Activated CD8-positive, alpha-beta memory T cell treated with anti-CD3 and anti-CD28 coated beads, Interleukin-2, amount 10 ng/mL, durations not matched to agents 7 days and 5 days (primary cell): ENCODE results near the gene DLGAP1. TPM values are rescaled to one million over a fixed set of nuclear protein-coding genes. Genes with fewer than 3 reads are reported as not detected.

Experiments
- ATAC-seq: fragments of 150-1000 bp; cut with Tn5 transposase; one replicate; pipeline ENCODE4 v1.10.0; 2021; ENCODE audit warnings: moderate library complexity
- CTCF ChIA-PET: fragments of 350-600 bp; sonication (Branson Sonifier 250); formaldehyde crosslinking; loops from one replicate; lab custom pipeline; 2021; ENCODE audit warnings: antibody characterized with exemption; lab: Charles Lee
- DNase-seq: peaks from one replicate; pipeline ENCODE4 v3.0.0-alpha.2; 2020
- H3K27ac Mint-ChIP-seq: one replicate; pipeline ENCODE4 v1.8.0; 2021; ENCODE audit warnings: mild to moderate bottlenecking, mixed read lengths
- H3K27me3 Mint-ChIP-seq: one replicate; pipeline ENCODE4 v1.8.0; 2021; ENCODE audit warnings: mixed read lengths
- H3K36me3 Mint-ChIP-seq: one replicate; pipeline ENCODE4 v1.8.0; 2021; ENCODE audit warnings: mild to moderate bottlenecking, mixed read lengths
- H3K4me1 Mint-ChIP-seq: one replicate; pipeline ENCODE4 v1.8.0; 2021; ENCODE audit warnings: mixed read lengths
- H3K4me3 Mint-ChIP-seq: one replicate; pipeline ENCODE4 v1.8.0; 2021; ENCODE audit warnings: mild to moderate bottlenecking, moderate library complexity, mixed read lengths
- H3K9me3 Mint-ChIP-seq: one replicate; pipeline ENCODE4 v1.8.0; 2022; ENCODE audit warnings: low read depth, mixed read lengths
- total RNA-seq, 2 experiments: library from RNA; stranded (reverse); gene quantifications; one replicate each; pipeline ENCODE4 v1.2.3, GENCODE V29; 2021

DLGAP1 gene
- total RNA-seq, 2 experiments from 2014 or later, result not detected

DNA sequence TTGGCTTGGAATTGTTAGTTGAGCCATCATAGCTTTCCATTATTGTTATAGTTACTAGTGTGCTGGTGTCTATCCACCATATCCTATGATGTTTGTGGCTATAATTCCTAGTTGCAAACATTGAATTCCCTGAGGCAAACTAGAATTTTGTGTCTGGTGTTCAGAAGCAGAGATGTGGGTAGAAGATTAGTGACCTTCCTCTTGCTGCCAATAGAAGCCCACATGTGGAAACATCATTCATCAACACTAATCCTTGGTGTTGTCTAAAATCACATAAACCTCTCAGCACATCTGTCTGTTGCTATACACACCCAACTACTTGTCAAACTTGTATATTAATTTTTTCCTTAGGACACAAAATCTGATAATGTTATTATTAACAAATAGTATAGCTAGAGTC is 631.0 kb downstream of the DLGAP1 start:
- ATAC-seq, result no peak
- CTCF ChIA-PET, result no interaction called here
- H3K27me3 Mint-ChIP-seq, result peaks cover 3% of the 10 kb centered on the region
- H3K27ac Mint-ChIP-seq, result no peak overlapping the region
- no peak for DNase-seq
- no peaks in the 10 kb centered on the region for H3K36me3 Mint-ChIP-seq
- no peaks in the 10 kb centered on the region for H3K9me3 Mint-ChIP-seq
- H3K4me1 Mint-ChIP-seq, result no peaks in the 10 kb centered on the region
- no peak overlapping the region for H3K4me3 Mint-ChIP-seq

DNA sequence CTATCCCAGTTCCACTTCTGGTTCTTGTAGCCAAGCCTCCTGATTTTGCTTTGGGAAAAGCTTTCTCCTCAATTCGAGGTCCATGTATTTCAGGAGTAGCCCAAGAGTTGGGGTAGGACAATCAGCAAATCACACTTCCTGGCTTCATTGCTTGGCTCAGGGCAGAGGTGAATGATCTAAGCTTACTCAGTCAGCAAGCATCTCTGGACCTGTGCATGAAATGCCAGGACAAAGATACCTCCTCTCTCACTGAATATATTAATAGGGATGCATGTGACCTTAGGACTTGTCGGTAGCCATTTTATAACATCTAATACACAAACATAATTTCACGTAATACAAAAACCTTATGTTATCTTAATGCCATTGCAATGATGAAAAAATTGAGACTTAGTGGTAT is 632.0 kb downstream of the DLGAP1 start:
- H3K9me3 Mint-ChIP-seq, result no peaks in the 10 kb centered on the region
- DNase-seq, result no peak
- no peaks in the 10 kb centered on the region for H3K4me1 Mint-ChIP-seq
- no peak overlapping the region for H3K27ac Mint-ChIP-seq
- H3K4me3 Mint-ChIP-seq, result no peak overlapping the region
- CTCF ChIA-PET, result no interaction called here
- H3K27me3 Mint-ChIP-seq, result peaks cover 3% of the 10 kb centered on the region
- no peak for ATAC-seq
- no peaks in the 10 kb centered on the region for H3K36me3 Mint-ChIP-seq

DNA sequence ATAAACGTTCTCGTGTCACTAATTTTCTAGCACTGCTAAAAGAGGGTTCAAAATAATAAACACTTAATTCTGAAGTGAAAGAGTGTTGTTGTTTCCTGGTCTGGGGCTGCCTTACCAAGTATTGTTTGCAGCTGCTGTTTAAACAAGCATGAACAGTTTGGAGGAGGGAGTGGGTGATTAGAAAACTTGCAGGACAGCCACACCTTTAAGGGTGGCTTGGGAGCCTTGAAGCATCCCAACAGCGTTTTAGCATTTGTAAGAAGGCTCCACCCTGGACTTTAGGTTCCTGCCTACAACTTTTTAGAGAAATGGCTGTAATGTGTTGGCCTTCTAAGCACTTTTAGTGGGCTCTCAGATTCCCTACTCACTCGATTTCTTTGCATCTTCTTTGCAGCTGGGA is 633.6 kb downstream of the DLGAP1 start:
- no peaks in the 10 kb centered on the region for H3K4me1 Mint-ChIP-seq
- H3K27ac Mint-ChIP-seq, result no peak overlapping the region
- no peaks in the 10 kb centered on the region for H3K36me3 Mint-ChIP-seq
- H3K27me3 Mint-ChIP-seq, result peaks cover 3% of the 10 kb centered on the region
- H3K4me3 Mint-ChIP-seq, result no peak overlapping the region
- DNase-seq, result no peak
- CTCF ChIA-PET, result no interaction called here
- H3K9me3 Mint-ChIP-seq, result no peaks in the 10 kb centered on the region
- ATAC-seq, result no peak

DNA sequence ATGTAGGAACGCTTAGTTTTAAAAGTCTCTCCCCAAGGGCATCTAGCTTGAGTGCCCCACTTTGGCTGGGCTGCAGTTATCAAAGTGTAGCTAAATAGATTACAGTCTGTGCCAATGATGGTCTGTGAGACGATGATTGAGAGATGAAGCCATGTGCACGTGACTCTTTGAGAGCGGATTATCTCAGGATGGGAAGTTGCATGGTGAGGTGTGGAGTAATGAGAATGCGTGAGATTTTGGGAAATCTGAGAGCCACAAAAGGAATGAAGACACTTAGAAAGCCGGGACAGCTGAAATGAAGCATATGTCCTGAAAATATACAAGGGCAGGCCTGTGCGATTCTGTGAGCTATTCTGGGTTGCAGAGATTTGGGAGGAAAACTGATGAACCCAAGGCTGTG is 635.1 kb downstream of the DLGAP1 start:
- H3K9me3 Mint-ChIP-seq, result no peaks in the 10 kb centered on the region
- CTCF ChIA-PET, result no interaction called here
- peaks cover 8% of the 10 kb centered on the region for H3K27me3 Mint-ChIP-seq
- DNase-seq, result no peak
- no peak for ATAC-seq
- H3K4me3 Mint-ChIP-seq, result no peak overlapping the region
- no peaks in the 10 kb centered on the region for H3K36me3 Mint-ChIP-seq
- H3K4me1 Mint-ChIP-seq, result no peaks in the 10 kb centered on the region
- H3K27ac Mint-ChIP-seq, result no peak overlapping the region

DNA sequence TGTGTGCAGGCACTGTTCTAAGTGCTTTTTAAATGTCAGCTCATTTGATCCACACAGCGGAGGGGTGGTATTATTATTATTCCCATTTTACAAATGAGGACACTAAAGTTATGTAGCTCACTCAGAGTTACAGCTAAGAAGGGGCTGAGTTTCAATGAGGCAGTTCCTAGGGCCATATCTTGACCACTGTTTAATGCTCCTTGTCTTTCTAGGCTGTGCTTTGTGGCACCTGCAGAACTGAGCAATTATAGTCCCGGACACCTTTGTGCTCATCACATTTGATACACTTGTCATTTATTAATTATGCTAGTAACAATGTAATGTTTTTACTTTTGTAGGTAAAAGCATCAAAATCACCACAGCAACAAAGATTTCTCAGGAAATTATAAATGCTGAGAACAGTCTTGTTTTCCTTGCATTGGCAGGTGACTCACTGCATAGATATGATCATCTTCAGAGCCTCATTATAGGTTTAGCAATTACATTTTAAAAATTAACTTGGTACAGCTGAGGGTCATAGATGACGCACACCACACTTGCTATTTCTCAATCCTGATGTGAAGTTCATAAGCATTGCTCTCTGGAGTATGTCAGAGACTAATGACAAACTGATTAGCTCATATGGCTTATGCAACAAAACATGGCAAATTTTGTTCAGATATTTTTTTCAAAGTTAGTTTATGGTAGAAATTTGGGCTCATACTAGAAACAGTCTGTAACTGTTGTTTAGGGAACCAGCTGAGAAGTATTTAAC is 638.3 kb downstream of the DLGAP1 start:
- no peaks in the 10 kb centered on the region for H3K36me3 Mint-ChIP-seq
- peaks cover 8% of the 10 kb centered on the region for H3K27me3 Mint-ChIP-seq
- CTCF ChIA-PET, result interaction anchor here (1.6 kb wide), 1 partner anchor 46 kb away, joined by 3 read pairs; no protein-coding TSS in a partner anchor

DNA sequence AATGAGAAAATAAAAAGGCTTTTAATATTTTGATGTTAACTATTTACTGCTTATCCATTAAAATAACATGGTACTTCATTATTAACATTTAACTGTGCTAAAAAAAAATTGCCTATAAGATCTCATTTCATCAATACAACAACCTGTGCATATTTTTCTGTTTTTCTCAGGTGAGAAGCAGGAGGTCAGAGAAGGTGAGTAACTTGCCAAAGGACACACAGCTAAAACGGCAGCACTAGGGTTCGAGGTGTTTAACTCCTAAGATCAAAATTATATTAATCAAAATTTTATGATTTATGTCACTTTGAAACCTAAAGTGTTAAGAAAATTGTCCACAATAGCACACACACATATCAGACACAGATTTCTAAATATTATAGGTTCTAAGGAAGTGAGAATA is 639.1 kb downstream of the DLGAP1 start:
- Mint-ChIP-seq H3K4me3 (no peak overlapping the region), H3K4me1 (no peaks in the 10 kb centered on the region), H3K36me3 (no peaks in the 10 kb centered on the region), H3K27ac (no peak overlapping the region), H3K27me3 (peaks cover 8% of the 10 kb centered on the region), H3K9me3 (no peaks in the 10 kb centered on the region)
- DNase-seq (no peak), ATAC-seq (no peak)
- CTCF ChIA-PET, result interaction anchor here (1.6 kb wide), 1 partner anchor 45 kb away, joined by 3 read pairs; no protein-coding TSS in a partner anchor

More for the DNA sequence above, 638.3 kb downstream of the DLGAP1 start:
- Mint-ChIP-seq H3K4me3 (no peak overlapping the region), H3K9me3 (no peaks in the 10 kb centered on the region), H3K27ac (no peak overlapping the region), H3K4me1 (no peaks in the 10 kb centered on the region)
- ATAC-seq, result no peak
- no peak for DNase-seq

DNA sequence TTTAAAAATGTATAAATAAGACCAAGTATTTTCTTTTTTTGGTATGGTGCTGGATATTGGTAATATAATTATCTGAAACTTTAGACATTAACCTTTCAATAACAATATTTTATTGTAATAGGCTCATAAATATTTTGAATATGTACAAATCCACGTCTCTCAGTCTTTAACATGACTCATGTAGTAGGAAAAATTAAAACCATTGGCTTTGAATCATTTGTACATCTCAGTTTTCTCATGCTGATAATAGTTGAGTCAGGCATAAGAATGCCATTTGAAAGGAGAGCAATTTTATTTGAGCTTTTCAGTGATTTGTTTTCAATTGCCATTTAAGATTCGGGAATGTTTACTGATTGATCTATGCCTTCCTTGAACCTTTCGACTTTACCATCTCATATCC is 640.3 kb downstream of the DLGAP1 start:
- no peak overlapping the region for H3K4me3 Mint-ChIP-seq
- H3K27me3 Mint-ChIP-seq, result peaks cover 9% of the 10 kb centered on the region
- CTCF ChIA-PET, result no interaction called here
- no peaks in the 10 kb centered on the region for H3K4me1 Mint-ChIP-seq
- no peaks in the 10 kb centered on the region for H3K36me3 Mint-ChIP-seq
- ATAC-seq (no peak), DNase-seq (no peak)
- no peaks in the 10 kb centered on the region for H3K9me3 Mint-ChIP-seq
- no peak overlapping the region for H3K27ac Mint-ChIP-seq

DNA sequence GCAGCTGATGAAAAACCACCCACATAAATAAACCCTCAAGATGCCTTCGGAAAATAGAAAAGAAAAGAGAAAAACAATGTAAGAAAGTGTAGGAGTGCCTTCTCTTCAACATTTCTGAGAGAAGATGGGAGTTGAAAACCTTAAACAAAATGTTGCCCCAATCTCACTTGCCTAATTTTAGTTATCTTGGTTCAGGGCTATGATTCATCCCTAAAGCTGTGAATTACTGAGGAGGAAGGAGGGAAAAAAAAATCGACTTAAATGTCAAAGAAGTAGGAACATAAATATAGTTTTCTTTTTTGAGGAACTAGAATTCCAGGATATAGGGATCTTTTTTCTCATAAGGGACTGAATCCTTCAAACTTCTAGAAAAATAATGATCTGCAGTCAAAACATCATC is 644.8 kb downstream of the DLGAP1 start:
- no peak overlapping the region for H3K4me3 Mint-ChIP-seq
- no peak overlapping the region for H3K27ac Mint-ChIP-seq
- no peaks in the 10 kb centered on the region for H3K9me3 Mint-ChIP-seq
- H3K4me1 Mint-ChIP-seq, result no peaks in the 10 kb centered on the region
- CTCF ChIA-PET, result interaction anchor here (0.9 kb wide), 1 partner anchor 39 kb away, joined by 3 read pairs; no protein-coding TSS in a partner anchor
- H3K36me3 Mint-ChIP-seq, result no peaks in the 10 kb centered on the region
- ATAC-seq (no peak), DNase-seq (no peak)
- peaks cover 6% of the 10 kb centered on the region for H3K27me3 Mint-ChIP-seq

DNA sequence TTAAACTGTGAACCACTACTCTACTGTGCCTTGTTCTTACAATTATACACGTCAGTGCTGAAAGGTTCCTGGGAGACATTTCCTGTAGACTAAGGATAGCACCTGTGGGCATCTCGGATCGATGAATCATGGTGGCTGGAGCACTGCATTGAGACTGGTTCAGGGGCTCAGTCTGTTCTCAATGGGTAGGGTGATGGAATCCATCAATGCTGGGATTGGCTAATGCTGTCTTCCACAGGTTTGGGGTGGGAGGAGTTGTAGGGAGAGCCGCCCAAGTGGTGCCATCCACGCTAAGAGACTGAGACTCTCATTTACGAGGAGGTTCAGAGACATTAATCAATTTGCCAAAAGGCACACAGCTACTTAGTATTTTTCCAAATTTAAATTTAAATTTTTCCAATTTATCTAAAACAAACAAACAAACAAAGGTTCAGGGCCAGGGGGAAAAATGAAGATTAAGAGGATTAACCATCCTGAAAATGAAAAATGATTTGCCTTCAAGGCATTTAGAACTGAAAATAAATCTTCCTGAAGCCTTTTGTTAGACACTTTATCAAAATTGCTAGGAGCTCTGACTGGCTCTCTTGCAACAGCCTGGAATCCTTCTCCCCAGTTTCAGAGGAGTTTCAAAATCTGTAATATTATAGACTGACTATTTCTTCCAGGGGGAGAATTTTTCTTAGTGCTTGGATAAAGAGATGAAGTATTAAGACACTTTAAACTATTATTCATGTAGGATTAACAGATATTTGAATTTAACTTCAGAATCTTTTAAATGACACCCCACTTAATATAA is 645.9 kb downstream of the DLGAP1 start:
- CTCF ChIA-PET, result no interaction called here
- H3K27me3 Mint-ChIP-seq, result peaks cover 6% of the 10 kb centered on the region

DNA sequence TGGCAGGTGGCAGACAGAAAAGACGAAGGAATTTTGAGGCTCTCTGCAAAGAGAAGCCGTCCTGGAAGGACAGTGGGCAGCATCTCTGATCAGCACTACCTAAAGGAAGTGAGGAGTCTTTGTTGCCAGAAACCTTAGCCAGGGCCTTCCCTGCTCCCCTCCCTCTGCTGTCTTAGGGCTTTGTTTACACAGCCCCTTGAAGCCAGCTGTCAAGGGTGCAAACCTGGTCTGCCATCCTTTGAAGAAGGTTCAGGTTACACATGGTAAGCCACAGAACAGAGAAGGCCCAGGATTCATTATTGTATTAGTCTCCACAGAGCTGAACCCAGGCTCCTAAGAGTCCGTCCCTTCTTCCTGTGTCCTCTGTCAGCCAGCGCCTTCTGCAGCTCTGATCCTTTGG is 648.5 kb downstream of the DLGAP1 start:
- H3K4me1 Mint-ChIP-seq, result no peaks in the 10 kb centered on the region
- CTCF ChIA-PET, result no interaction called here

More for the DNA sequence above, 645.9 kb downstream of the DLGAP1 start:
- Mint-ChIP-seq H3K4me3 (no peak overlapping the region), H3K36me3 (no peaks in the 10 kb centered on the region), H3K4me1 (no peaks in the 10 kb centered on the region), H3K9me3 (no peaks in the 10 kb centered on the region), H3K27ac (no peak overlapping the region)
- ATAC-seq (no peak), DNase-seq (no peak)

DNA sequence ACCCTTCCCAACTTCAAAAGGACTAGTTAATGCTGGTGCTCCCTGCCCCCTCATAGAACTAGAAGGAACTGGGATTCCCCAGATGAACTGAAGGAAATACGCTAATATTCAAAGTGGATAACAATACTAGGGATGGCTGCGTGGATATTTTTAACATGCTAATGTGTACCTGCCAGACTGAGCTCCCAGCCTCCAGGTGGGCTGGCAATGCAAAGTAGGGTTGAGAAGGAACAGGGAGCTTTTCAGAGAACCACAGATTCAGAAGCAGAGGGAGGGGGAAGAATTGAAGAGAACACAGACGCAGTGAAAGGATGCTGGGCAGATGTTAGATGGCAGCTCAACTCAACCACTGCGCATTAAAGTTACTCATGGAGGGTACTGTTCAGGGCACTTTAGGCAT is 650.8 kb downstream of the DLGAP1 start:
- H3K27me3 Mint-ChIP-seq, result peaks cover 2% of the 10 kb centered on the region
- H3K36me3 Mint-ChIP-seq, result no peaks in the 10 kb centered on the region
- no peak overlapping the region for H3K27ac Mint-ChIP-seq
- no peaks in the 10 kb centered on the region for H3K4me1 Mint-ChIP-seq
- H3K9me3 Mint-ChIP-seq, result no peaks in the 10 kb centered on the region
- ATAC-seq (no peak), DNase-seq (no peak)
- no peak overlapping the region for H3K4me3 Mint-ChIP-seq
- CTCF ChIA-PET, result interaction anchor here (2.5 kb wide), 1 partner anchor 33 kb away, joined by 7 read pairs; no protein-coding TSS in a partner anchor

More for the DNA sequence above, 648.5 kb downstream of the DLGAP1 start:
- Mint-ChIP-seq H3K27me3 (peaks cover 6% of the 10 kb centered on the region), H3K9me3 (no peaks in the 10 kb centered on the region), H3K27ac (no peak overlapping the region), H3K4me3 (no peak overlapping the region), H3K36me3 (no peaks in the 10 kb centered on the region)
- no peak for ATAC-seq
- no peak for DNase-seq

DNA sequence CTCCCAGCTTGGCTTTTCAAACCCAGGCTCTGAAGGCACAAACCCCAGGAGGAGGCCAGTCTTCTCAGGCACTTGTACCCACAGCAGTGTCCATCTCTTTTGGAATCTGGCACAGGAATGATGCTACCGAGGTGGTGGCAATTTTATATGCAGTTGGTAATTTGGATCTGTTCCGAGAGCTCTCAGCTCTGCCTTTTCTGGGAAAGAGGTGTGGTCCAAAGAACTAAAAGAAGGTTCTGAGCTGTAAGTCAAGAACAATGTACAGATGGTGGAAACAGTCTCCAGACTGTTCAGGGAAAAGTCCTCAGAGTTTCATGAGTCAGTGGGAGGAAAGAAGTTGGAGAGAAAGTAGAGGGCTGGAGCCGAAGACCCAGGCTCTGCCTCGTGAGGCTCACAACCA is 651.8 kb downstream of the DLGAP1 start:
- no peak for ATAC-seq

DNA sequence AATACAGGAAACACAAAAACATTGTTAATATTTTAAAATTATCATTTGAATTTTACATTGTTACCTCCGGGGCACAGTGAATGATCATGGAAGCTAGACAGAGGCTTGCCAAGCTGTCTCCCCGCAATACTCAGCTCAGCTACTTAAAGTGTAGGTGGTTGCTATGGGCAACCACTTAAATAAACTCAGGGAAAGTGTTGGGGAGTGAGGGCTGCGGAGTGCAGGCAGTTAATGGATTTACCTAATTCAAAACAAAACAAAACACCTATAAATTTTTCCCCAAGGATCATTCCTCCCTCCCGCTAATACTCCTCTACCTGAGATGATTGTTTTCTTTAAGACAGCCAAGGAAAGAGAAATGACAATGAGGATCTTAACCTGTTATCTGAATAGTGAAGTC is 655.6 kb downstream of the DLGAP1 start:
- Mint-ChIP-seq H3K9me3 (no peaks in the 10 kb centered on the region), H3K36me3 (no peaks in the 10 kb centered on the region), H3K27ac (no peak overlapping the region), H3K4me1 (no peaks in the 10 kb centered on the region), H3K4me3 (no peak overlapping the region), H3K27me3 (peaks cover 4% of the 10 kb centered on the region)
- no peak for DNase-seq
- CTCF ChIA-PET, result no interaction called here
- ATAC-seq, result no peak

More for the DNA sequence above, 651.8 kb downstream of the DLGAP1 start:
- Mint-ChIP-seq H3K4me1 (no peaks in the 10 kb centered on the region), H3K9me3 (no peaks in the 10 kb centered on the region), H3K36me3 (no peaks in the 10 kb centered on the region), H3K27ac (no peak overlapping the region), H3K27me3 (peaks cover 2% of the 10 kb centered on the region), H3K4me3 (no peak overlapping the region)
- no peak for DNase-seq
- CTCF ChIA-PET, result no interaction called here

DNA sequence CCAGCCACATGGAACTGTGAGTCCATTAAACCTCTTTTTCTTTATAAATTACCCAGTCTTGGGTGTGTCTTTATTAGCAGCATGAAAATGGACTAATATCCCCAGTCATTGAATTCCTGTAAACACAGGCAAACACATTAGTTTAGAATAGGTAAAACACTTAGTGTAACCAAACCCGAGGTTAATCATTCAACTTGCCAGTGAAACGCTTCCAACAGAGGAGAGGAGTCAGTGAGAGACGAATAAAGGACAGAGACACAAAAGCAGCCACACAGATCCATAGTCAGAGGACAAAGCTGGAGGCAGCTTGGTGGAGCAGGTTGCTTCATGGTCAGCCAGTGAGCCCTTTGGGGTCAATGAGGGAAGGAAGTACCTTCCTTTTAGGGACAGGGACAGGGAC is 657.1 kb downstream of the DLGAP1 start:
- no peak for ATAC-seq
- no peak for DNase-seq
- Mint-ChIP-seq H3K9me3 (no peaks in the 10 kb centered on the region), H3K4me3 (no peak overlapping the region), H3K36me3 (no peaks in the 10 kb centered on the region), H3K4me1 (no peaks in the 10 kb centered on the region), H3K27ac (no peak overlapping the region), H3K27me3 (peaks cover 4% of the 10 kb centered on the region)
- CTCF ChIA-PET, result no interaction called here
